Prostate gland (tissue), 2 donors: ENCODE measurements around the gene STOX2. TPM values are rescaled to one million over a fixed set of nuclear protein-coding genes. Genes with fewer than 3 reads are reported as not detected.

Source experiments
- DNase-seq: peaks from one replicate; pipeline ENCODE4 v3.0.0-alpha.2; 2019; ENCODE audit warnings: low spot score
- H3K27ac ChIP-seq, 2 donors: fragments of 200-600 bp; sonication (generic); 2 replicates each; pipeline ENCODE4 v1.5.1; 2017 to 2019
- H3K27me3 ChIP-seq: fragments of 200-600 bp; sonication (generic); replicated peaks from 2 replicates; pipeline ENCODE4 v1.5.1; 2019; ENCODE audit not compliant: insufficient read depth
- H3K36me3 ChIP-seq, 2 donors: fragments of 200-600 bp; sonication (generic); 1 replicate in 1 of 2; 2 replicates in 1 of 2; pipeline versions ENCODE4 v1.5.1 to v1.8.1; 2017 to 2019
- H3K4me1 ChIP-seq: fragments of 200-600 bp; sonication (generic); replicated peaks from 2 replicates; pipeline ENCODE4 v1.5.1; 2019
- H3K4me3 ChIP-seq, 2 donors: fragments of 200-600 bp; sonication (generic); 2 replicates each; pipeline ENCODE4 v1.5.1; 2017 to 2019
- H3K9me3 ChIP-seq: fragments of 200-600 bp; sonication (generic); 2 replicates; pipeline ENCODE4 v1.5.1; 2017
- CTCF ChIP-seq, 4 experiments: fragments of 200-600 bp in 2 of 4; fragments of 450-650 bp in 2 of 4; sonication (generic) in 2 of 4; IDR thresholded peaks; 1 replicate in 3 of 4; 2 replicates in 1 of 4; pipeline ENCODE4 v1.5.1; 2016 to 2019; ENCODE audit warnings: antibody characterized with exemption in 4 of 4, mild to moderate bottlenecking in 2 of 4, moderate library complexity in 2 of 4
- POLR2A ChIP-seq: fragments of 450-650 bp; IDR thresholded peaks from one replicate; pipeline ENCODE4 v1.6.1; 2016; ENCODE audit warnings: antibody characterized with exemption, mild to moderate bottlenecking
- POLR2AphosphoS5 ChIP-seq: sonication (generic); formaldehyde crosslinking; IDR thresholded peaks from one replicate; pipeline ENCODE4 v1.6.1; 2017; ENCODE audit warnings: antibody characterized with exemption
- WGBS: methylation state at CpG from one replicate; pipeline ENCODE4 v1.1.5; 2018; 5-methylcytosine and 5-hydroxymethylcytosine counted together
- intact Hi-C: fragments of 100-400 bp; cut with DNase I; formaldehyde crosslinking; loops from one replicate; pipeline ENCODE4 v1.14.2; 2022
- total RNA-seq, 2 donors: library from RNA; depleted of rRNA; stranded (reverse); fragments of >200 nt; gene quantifications; one replicate each; pipeline ENCODE4 v1.1.0, GENCODE V29; 2016

The STOX2 gene
- total RNA-seq, 2 donors from 2014 or later: 12.9 to 14.9 TPM

GRCh38 chr4:183860119-183860518 lies 45.0 kb upstream of the STOX2 start:
- 73% methylated on average over 2 of the region's 2 CpGs for WGBS
- no peaks in the 10 kb centered on the region for H3K36me3 ChIP-seq
- H3K9me3 ChIP-seq: no peaks in the 10 kb centered on the region
- no peak overlapping the region for H3K4me3 ChIP-seq
- no peaks in the 10 kb centered on the region for H3K4me1 ChIP-seq
- DNase-seq: no peak
- H3K27ac ChIP-seq: no peak overlapping the region
- no peaks in the 10 kb centered on the region for H3K27me3 ChIP-seq
- TF ChIP-seq POLR2A: no peak
- no peak for TF ChIP-seq POLR2AphosphoS5
- TF ChIP-seq CTCF (IDR thresholded peaks at IDR 0.05): no peak
- intact Hi-C loops: no loop called here

GRCh38 chr4:183860731-183861130 lies 44.4 kb upstream of the STOX2 start:
- H3K36me3 ChIP-seq: no peaks in the 10 kb centered on the region
- H3K9me3 ChIP-seq: no peaks in the 10 kb centered on the region
- no peak overlapping the region for H3K27ac ChIP-seq
- intact Hi-C loops: no loop called here
- no peaks in the 10 kb centered on the region for H3K4me1 ChIP-seq
- DNase-seq: peak; percentile 76
- no peak overlapping the region for H3K4me3 ChIP-seq
- TF ChIP-seq POLR2AphosphoS5 (peak; percentile 85), CTCF (IDR thresholded peaks at IDR 0.05) (no peak), POLR2A (no peak)
- WGBS: 34% methylated on average over 10 of the region's 10 CpGs
- no peaks in the 10 kb centered on the region for H3K27me3 ChIP-seq

GRCh38 chr4:183861426-183861825 lies 43.7 kb upstream of the STOX2 start:
- H3K4me3 ChIP-seq: no peak overlapping the region
- TF ChIP-seq CTCF (IDR thresholded peaks at IDR 0.05) (no peak), POLR2A (no peak), POLR2AphosphoS5 (no peak)
- H3K27ac ChIP-seq: no peak overlapping the region
- H3K4me1 ChIP-seq: no peaks in the 10 kb centered on the region
- H3K9me3 ChIP-seq: no peaks in the 10 kb centered on the region
- DNase-seq: no peak
- WGBS: 95% methylated on average over 13 of the region's 13 CpGs
- H3K27me3 ChIP-seq: no peaks in the 10 kb centered on the region
- intact Hi-C loops: no loop called here
- no peaks in the 10 kb centered on the region for H3K36me3 ChIP-seq

- no peak overlapping the region for H3K27ac ChIP-seq
- no peak overlapping the region for H3K4me3 ChIP-seq
- H3K9me3 ChIP-seq: no peaks in the 10 kb centered on the region
- TF ChIP-seq POLR2AphosphoS5 (no peak), POLR2A (no peak), CTCF (IDR thresholded peaks at IDR 0.05) (no peak)
- no peaks in the 10 kb centered on the region for H3K36me3 ChIP-seq
- 94% methylated on average over 8 of the region's 8 CpGs for WGBS
- no peaks in the 10 kb centered on the region for H3K4me1 ChIP-seq
- H3K27me3 ChIP-seq: no peaks in the 10 kb centered on the region
- intact Hi-C loops: no loop called here
- DNase-seq: no peak
These were observed 41.8 kb upstream of the STOX2 start for GRCh38 chr4:183863155-183863825.

- no peak for DNase-seq
- H3K4me3 ChIP-seq: no peak overlapping the region
- H3K27ac ChIP-seq: no peak overlapping the region
- no peaks in the 10 kb centered on the region for H3K9me3 ChIP-seq
- no peak for TF ChIP-seq POLR2AphosphoS5
- TF ChIP-seq POLR2A: no peak
- TF ChIP-seq CTCF (IDR thresholded peaks at IDR 0.05): no peak
- 26% methylated on average over 9 of the region's 9 CpGs for WGBS
- H3K4me1 ChIP-seq: no peaks in the 10 kb centered on the region
- intact Hi-C loops: no loop called here
- no peaks in the 10 kb centered on the region for H3K27me3 ChIP-seq
- no peaks in the 10 kb centered on the region for H3K36me3 ChIP-seq
These were observed 37.9 kb upstream of the STOX2 start for GRCh38 chr4:183867247-183867646.
